ENCODE measurements around the gene DBF4. TPM values are rescaled to one million over a fixed set of nuclear protein-coding genes. Genes with fewer than 3 reads are reported as not detected.
A peak's percentile ranks its signal among the peaks of the same experiment; 100 is the strongest.

Gene DBF4
- total and polyA plus RNA-seq, 2 of the 4 experiments (the other 2 are of a cell fraction): 6.4 to 7.2 TPM

DNA sequence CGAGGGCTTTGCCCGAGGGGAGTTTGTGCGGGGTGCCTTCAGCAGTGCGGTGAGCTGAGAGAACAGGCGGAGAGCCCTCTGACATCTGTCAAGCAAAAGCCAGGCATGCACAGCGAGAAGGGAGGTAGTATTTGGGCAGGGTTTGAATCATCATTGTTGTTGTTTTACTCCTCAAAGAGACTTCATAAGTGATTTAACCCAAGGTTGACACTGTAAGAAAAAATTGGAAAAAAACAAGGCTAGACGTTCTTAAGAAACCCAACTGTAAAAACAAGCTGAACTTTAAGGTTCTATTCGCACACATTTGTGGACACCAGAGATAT, 59.1 kb downstream of the DBF4 start:
- Histone ChIP-seq H2BK5ac (ENCODE audit: low read depth, low read length, poor library complexity, severe bottlenecking) (no peak overlapping the region), H3K9me1 (ENCODE audit: insufficient read depth, low read length) (no peaks in the 10 kb centered on the region), H3K79me1 (ENCODE audit: low read depth in 1 of 2, low read length in 2 of 2) (no peaks in the 10 kb centered on the region), H4K91ac (ENCODE audit: insufficient read depth, low read depth, low read length) (no peak overlapping the region), H3K56ac (ENCODE audit: extremely low read depth, insufficient read depth, low read length) (no peak overlapping the region), H3K4me3 (ENCODE audit: insufficient read depth, low read depth, low read length) (no peak overlapping the region; the same call in 1 of the 2 replicates), H2BK15ac (ENCODE audit: low read depth, low read length) (no peak overlapping the region), H2AK9ac (replicated peaks; ENCODE audit: low read depth, low read length, poor library complexity) (no peak overlapping the region), H3K23ac (ENCODE audit: low read depth, low read length) (no peak overlapping the region; the same call in 1 of the 2 replicates), H4K8ac (ENCODE audit: low read depth in 2 of 2, low read length in 2 of 2) (no peak overlapping the region), H4K5ac (ENCODE audit: low read depth, low read length) (no peak overlapping the region), H3K9me3 (ENCODE audit: control insufficient read depth, insufficient read depth, low read length) (no peaks in the 10 kb centered on the region), H3K27ac (ENCODE audit: insufficient read depth, low read length) (no peak overlapping the region), H3K27me3 (ENCODE audit: control insufficient read depth, insufficient read depth, low read length) (peaks cover 7% of the 10 kb centered on the region; the same call in 1 of the 2 replicates), H2BK120ac (ENCODE audit: low read depth, low read length) (no peak overlapping the region), H2AK5ac (ENCODE audit: low read depth, low read length) (no peak overlapping the region), H3K9ac (ENCODE audit: low read depth, low read length) (no peak overlapping the region), H3K4me2 (ENCODE audit: low read depth, low read length) (peak overlapping the region; percentile 94; the same call in 1 of the 2 replicates), H4K20me1 (ENCODE audit: insufficient read depth, low read length) (no peaks in the 10 kb centered on the region), H3K18ac (ENCODE audit: low read depth, low read length) (no peak overlapping the region), H3K36me3 (ENCODE audit: control insufficient read depth, insufficient read depth, low read length) (no peaks in the 10 kb centered on the region), H3K4ac (ENCODE audit: low read depth, low read length) (no peak overlapping the region), H2AFZ (replicated peaks; ENCODE audit: low read length, poor library complexity) (peak overlapping the region; percentile 89), H2BK20ac (ENCODE audit: low read depth, low read length) (no peak overlapping the region), H3K4me1 (ENCODE audit: control insufficient read depth, insufficient read depth, low read length) (no peaks in the 10 kb centered on the region), H3K14ac (replicated peaks; ENCODE audit: low read depth, low read length) (no peak overlapping the region)
- ATAC-seq (ENCODE audit: low read depth) (no peak), DNase-seq (no peak)
- CTCF ChIA-PET: no interaction called here
- no CpG with 5 or more reads among the region's 8 CpGs for WGBS, 2 experiments (ENCODE audit: extremely low coverage in 2 of 2, insufficient read length in 1 of 2)
- POLR2A ChIA-PET (ENCODE audit: unreplicated experiment): no interaction called here
- in situ Hi-C loops (cut with MboI; ENCODE audit: low sequenced_read_pairs) (no loop called here), intact Hi-C loops (cut with micrococcal nuclease) (no loop called here), dilution Hi-C loops (cut with HindIII; ENCODE audit: low sequenced_read_pairs, unreplicated experiment) (no loop called here)
- no peak for TF ChIP-seq FOS (IDR thresholded peaks at IDR 0.05; ENCODE audit: low read depth, low read length)
- no peak for TF ChIP-seq CHD1 (IDR thresholded peaks at IDR 0.05; ENCODE audit: low read depth, low read length)
- no peak for TF ChIP-seq BHLHE40 (IDR thresholded peaks at IDR 0.05; ENCODE audit: low read depth, low read length)
- no peak for TF ChIP-seq NFE2L2 (IDR thresholded peaks at IDR 0.05; ENCODE audit: low read depth, low read length)
- BruUV-seq (replicated peaks): no TSS peak

Measured in IMR-90 (cell line).